HG02884 (cell line): Measurements from ENCODE around the gene FOXR1.

Source experiments
- ATAC-seq: cut with Tn5 transposase; IDR thresholded peaks from one replicate; pipeline ENCODE4 v1.9.1; 2021; ENCODE audit warnings: mild to moderate bottlenecking, moderate library complexity; ENCODE audit not compliant: unreplicated experiment

Gene FOXR1

DNA sequence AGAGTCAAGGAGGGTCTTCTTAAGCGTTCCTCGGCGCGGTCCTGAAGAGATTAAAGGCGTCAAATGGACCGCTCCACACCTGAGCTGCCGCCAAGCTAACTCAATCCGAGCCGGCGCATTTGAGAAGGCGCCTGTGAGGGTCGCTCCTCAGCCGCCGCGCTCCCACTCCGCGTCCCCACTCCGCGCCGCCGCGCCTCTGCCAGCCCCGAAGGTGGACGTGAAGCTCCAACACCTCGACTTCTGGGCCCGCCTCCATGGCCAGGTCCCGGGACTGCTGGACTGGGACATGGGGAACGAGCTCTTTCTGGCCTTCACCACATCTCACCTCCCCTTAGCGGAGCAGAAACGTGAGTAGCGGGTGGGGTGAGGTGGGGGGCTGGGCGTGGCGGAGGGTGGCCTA lies at the start of gene FOXR1:
TSS of gene FOXR1 (plus strand) at position 116 of the 400 bp plus-strand sequence. CDS start at position 287, 171 bp downstream.
- no peak for ATAC-seq

DNA sequence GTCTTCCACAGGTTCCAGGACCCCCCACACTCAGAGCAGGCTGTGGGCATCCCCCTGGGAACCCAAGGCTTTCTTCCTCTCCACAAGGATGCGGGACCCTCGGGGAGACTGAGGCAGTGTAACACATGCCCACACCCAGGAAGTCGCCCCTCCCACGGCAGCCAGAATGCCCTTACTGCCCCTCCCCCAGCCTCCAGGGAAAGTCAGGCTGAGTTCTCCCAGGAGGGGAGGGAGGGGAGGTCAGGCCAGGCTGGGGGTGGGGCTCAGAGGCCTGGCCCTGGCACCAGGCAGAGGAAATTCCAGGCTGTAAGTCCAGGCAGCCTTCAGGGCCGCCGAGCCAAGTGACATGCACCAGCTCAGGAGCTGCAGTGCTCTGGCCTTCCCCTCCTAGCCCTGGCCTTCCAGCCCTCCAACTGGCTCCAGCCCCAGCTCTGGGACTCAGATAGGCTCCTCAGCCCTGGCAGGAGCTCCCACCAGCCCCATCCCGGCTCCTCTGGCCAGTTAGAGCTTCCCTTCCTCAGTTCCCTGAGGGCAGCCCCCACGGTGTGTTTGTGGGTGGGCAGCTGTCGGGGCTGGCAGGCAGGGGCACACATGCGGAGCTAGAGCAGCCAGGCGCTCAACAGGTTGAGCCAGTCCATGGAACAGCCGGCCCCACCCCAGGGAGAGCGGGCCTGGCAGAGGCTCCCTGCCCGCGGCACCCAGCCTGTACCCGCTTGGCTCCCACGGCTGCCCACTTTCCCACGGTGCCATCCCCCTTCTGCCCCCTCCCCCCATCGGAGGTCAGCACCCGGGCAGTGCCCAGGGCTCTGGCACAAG lies 49.4 kb upstream of the FOXR1 start:
- ATAC-seq = no peak

DNA sequence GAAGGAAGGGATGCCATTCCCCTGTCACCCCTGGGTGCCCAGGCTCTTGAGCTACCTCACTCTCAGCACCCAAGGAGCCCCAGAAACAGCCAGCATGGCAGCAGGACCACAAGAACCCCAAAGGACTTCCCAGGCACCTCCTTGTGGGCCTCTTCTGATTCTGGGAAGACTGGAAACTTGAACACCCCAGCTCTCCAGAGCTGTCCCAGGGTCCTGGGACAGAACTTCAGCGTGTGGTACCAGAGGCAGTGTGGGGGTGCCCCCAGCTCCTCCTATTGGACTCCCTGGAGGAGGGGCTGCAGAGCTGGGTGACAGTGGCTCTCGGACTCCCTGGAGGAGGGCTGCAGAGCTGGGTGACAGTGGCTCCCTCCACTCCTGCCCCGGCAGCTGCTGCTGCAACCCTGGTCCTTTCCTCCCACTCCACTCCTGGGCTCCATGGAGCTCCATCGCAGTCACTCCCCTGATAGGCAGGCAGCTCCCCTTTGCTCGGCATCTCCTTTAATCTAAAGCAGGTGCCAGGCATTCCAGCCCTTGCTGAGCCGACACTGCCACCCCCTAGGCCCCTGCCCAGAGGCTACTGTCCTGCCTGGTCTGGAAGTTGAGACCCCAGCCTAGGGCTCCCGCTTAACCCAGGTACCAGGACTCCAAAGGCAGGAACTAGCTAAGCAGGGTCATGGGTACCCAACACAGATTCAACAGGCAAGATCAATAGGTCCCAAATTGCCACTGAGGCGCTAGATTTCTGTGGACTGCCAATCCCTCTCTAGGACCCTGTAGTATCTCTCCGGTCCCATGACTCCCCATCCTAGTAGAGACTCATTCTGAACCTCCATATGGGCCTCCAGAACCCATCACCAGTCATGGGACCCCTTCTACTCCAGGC lies 48.6 kb upstream of the FOXR1 start:
- ATAC-seq = no peak

DNA sequence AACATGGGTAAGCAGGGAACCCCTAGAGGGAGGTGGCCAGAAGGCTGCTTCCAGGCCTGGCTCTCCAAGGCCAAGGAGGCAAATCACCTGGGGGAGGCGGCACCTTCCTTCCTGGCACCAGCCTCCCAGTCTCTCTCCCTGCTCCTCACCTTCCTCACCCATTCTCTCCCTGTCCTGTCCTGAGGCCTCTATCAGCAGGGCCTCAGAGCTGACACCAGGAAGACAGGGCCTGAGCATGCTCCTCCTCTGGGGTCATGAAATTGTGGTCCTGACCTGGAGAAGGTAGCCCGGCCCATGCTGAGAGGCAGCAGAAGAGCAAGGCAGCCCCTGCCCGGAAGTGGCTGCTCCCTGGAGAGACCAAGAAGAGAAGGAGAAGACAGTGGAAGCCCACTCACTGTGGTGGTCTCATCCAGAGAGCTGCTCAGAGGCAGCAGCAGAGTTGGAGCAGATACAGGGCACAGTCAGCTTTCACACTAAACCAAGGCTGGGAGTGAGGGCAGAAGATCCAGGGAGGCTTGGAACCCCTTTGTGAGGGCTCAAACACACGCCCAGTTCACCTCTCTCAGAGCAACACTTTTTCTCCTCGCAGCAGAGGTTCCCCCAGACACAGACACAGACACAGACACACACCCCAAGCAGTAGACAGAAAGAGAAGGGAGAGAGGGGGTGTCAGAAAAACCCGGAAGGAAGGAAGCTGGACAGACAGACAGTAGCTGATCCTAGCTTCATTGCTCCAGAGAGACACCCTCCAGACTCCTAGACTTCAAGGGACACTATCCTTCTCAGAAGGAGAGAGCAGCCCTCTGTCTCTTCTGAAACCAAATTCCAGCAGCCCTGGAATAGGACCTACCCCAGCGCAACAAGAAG lies 47.6 kb upstream of the FOXR1 start:
- no peak for ATAC-seq

DNA sequence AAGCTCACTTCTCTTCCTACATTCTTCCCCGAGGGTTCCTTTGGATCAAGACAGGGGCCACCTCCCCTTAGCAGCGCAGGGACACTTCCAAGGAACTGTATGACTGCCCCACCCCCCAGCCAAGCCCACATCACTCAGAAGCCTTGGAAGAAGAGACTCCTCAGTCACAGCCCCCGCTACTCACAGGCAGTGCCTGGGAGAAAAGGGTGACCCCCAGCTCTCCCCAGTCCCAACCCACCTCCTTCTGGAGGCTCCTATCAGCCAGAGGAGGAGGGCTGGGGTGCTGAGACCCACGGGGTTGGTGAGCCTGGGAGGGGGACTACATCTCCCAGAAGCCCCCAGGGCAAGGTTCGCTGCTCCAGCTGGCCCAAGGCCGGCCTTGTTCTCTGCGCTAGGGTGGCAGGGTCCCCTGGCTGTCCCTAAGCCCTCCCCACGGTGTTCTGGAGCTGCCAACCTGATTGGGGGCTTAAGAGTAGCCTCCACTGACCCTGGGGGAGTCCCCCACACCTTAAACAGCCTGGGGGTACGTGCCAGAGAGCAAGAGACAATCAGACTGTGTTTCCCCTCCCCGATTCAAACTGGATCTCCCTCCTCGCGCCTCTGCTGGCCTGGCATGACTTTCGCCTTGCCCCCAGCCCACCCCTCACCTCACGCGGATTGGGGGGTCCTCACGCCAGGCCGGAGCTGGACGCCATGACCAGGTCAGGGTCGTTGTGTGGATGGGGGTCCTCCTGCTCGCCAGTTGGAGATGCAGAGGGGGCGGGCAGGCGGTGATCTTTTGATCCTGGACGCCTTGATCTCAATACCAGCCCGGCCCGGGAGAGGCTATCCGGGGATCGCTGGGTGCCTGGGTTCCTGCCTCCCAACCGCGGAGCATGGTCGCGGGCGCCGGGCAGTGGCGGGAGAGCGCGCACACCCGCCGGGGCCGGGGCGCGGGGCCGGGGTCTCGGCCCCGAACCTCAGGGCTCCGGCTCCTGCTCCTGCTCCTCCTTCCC lies 46.7 kb upstream of the FOXR1 start:
- no peak for ATAC-seq

GRCh38 chr11:118927554-118928100 lies 43.9 kb upstream of the FOXR1 start:
- no peak for ATAC-seq

GRCh38 chr11:118928101-118928869 lies 43.3 kb upstream of the FOXR1 start:
- peak; percentile 35 for ATAC-seq

DNA sequence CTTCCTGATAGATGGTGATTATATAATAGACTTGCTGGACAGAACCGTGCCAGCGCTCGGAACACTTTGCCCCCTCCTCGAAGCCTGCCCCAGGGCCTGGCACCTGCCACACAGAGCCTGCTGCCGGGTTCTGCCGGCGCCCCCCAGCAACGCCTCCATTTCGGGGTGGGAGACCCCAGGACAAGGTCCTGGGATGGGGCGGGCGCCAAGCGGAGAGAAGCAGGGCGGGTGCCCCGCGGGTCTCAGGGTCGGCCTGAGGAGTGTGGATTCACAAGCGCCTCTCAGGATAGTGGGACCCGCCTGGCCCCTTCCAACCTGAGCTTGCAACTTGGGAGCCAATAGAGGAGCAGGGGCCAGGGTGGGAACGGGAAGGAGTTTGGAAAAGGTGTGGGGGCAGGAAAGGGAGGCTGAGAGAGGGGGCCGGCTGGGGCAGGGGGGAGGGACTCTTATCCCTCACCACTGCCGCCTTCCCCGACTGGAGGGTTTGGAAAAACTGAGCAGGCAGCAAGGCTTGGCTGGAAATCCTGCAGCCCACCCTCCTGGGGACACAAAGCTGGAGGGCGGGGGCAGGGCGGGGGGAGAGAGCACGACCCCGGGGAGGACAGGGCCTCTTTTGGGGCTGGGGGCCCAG lies 42.6 kb upstream of the FOXR1 start:
- no peak for ATAC-seq

- no peak for ATAC-seq
Measured at GRCh38 chr11:118929501-118930093, 42.0 kb upstream of the FOXR1 start.

DNA sequence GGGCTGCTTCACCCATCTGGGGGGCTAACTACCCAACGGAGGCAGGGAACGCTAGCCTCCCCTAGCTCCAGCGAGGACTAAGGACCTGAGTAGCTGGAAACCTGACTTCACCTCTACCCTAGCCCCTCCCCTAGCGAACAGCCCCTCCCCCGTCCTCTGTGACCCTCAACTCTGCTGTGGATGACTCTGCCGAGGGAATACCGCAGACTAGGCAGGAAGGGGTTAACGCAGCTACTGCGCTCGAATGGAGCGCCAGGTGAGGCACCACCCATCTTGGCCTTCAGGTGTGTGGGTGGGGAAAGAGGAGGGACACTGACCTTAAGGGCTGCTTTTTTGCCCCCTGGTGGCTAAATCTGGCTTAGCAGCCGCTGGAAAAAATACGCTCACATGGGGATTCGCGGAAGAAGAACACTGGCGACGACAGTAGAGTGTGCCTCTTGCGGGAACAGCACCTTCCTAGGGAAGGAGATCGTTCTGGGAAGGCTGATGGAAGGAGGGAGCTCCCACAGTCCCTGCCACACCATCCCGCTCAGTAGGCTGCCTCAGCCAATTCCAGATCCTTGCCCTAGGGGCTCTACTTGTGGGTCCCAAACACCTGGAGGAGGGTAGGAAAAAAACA lies 41.4 kb upstream of the FOXR1 start:
- ATAC-seq = no peak

GRCh38 chr11:118931571-118931970 lies 40.0 kb upstream of the FOXR1 start:
- no peak for ATAC-seq

- ATAC-seq = no peak
Measured at GRCh38 chr11:118933486-118933885, 38.1 kb upstream of the FOXR1 start.

GRCh38 chr11:118935376-118935775 lies 36.2 kb upstream of the FOXR1 start:
- ATAC-seq = no peak

DNA sequence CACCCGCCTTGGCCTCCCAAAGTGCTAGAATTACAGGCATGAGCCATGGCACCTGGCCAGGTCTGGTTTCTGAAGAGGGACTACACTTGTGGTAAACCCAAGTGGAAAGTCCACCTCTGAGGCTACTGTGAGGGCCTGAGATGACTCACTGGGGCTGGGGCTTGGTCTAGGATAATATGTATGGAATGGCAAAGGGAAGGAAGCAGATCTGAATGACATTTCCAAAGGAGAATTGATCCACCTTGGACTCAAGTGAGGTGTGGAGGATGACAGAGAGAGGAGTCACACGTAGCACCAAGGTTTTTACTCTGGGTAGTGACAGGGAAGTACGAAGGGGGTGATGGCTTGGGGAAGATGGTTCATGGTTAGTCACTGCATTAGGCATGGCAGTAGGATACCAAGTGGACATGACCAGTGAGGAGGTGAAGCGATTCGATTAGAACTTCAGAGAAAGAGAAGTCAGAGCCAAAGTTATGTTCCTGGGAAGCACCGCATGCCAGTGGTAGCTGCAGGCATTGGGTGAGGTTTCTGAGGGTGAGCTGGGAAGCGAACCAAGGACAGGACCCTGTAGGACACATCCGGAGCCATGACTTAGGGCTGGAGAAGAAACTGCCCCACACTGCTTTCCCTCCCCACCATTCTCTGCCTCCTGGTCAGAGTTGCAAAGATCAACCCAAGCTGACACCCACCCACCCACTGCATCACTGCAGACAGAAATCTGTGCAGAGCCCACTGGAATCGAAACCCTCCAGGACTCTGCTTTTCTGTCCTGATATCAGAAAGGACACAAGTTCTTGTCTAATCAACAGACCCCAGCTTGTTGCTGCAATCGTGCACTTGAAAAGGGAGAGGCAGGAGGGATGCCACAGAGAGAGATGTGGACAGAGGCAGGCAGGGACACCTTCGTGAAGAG lies 32.8 kb upstream of the FOXR1 start:
- no peak for ATAC-seq

- no peak for ATAC-seq
Measured at GRCh38 chr11:118939404-118939915, 32.1 kb upstream of the FOXR1 start.

- ATAC-seq = no peak
Measured at GRCh38 chr11:118939953-118940598, 31.5 kb upstream of the FOXR1 start.
